PC-9 (cell line): ENCODE data around the gene C17orf75. TPM values are rescaled to one million over a fixed set of nuclear protein-coding genes. Genes with fewer than 3 reads are reported as not detected.

ENCODE experiments used
- BruUV-seq: library from RNA; stranded (reverse); fragments of 400-500 nt; replicated peaks from 2 replicates; lab custom pipeline; 2021; lab: Mats Ljungman, UMichigan
- CTCF ChIA-PET: fragments of 300-600 bp; sonication (Branson Sonifier 250); formaldehyde crosslinking; loops from one replicate; lab custom pipeline; 2022; ENCODE audit warnings: antibody characterized with exemption; lab: Charles Lee
- POLR2A ChIA-PET: fragments of 300-600 bp; sonication (Branson Sonifier 250); formaldehyde crosslinking; loops from one replicate; lab custom pipeline; 2022; ENCODE audit warnings: antibody characterized with exemption; ENCODE audit not compliant: unreplicated experiment; lab: Charles Lee
- DNase-seq, 2 experiments: peaks; one replicate each; pipeline versions ENCODE4 v3.0.0 to v3.0.0-alpha.2; 2015 to 2022; ENCODE audit warnings: mixed read lengths in 1 of 2
- H2AFZ ChIP-seq: fragments of 200-600 bp; sonication (generic); 2 replicates; pipeline ENCODE4 v1.8.1; 2017; ENCODE audit warnings: antibody characterized with exemption
- H3F3A ChIP-seq: fragments of 200-600 bp; sonication (generic); 2 replicates; pipeline ENCODE4 v1.8.1; 2017; ENCODE audit warnings: antibody characterized with exemption, mild to moderate bottlenecking, low read depth; ENCODE audit not compliant: insufficient read depth
- H3K27ac ChIP-seq: fragments of 200-600 bp; sonication (generic); 2 replicates; pipeline ENCODE4 v1.6.1; 2016; ENCODE audit warnings: mixed run types
- H3K27me3 ChIP-seq: fragments of 200-600 bp; sonication (generic); 2 replicates; pipeline ENCODE4 v1.6.1; 2016; ENCODE audit warnings: low read depth, mixed run types; ENCODE audit not compliant: insufficient read depth
- H3K36me3 ChIP-seq: fragments of 200-600 bp; sonication (generic); 2 replicates; pipeline ENCODE4 v1.6.1; 2016; ENCODE audit warnings: low read depth, mixed run types
- H3K4me1 ChIP-seq: fragments of 200-600 bp; sonication (generic); replicated peaks from 2 replicates; pipeline ENCODE4 v1.6.1; 2016; ENCODE audit warnings: mixed run types; ENCODE audit not compliant: insufficient read depth
- H3K4me2 ChIP-seq: fragments of 200-600 bp; sonication (generic); 2 replicates; pipeline ENCODE4 v1.6.1; 2017; ENCODE audit warnings: mixed run types
- H3K4me3 ChIP-seq: fragments of 200-600 bp; sonication (generic); 2 replicates; pipeline ENCODE4 v1.6.1; 2016; ENCODE audit warnings: mixed run types
- H3K79me2 ChIP-seq: fragments of 200-600 bp; sonication (generic); 2 replicates; pipeline ENCODE4 v1.6.1; 2017; ENCODE audit warnings: low read depth, mixed run types
- H3K9me2 ChIP-seq: fragments of 200-600 bp; sonication (generic); 2 replicates; pipeline ENCODE4 v1.8.1; 2017; ENCODE audit warnings: mild to moderate bottlenecking; ENCODE audit not compliant: insufficient read depth
- H3K9me3 ChIP-seq: fragments of 200-600 bp; sonication (generic); 2 replicates; pipeline ENCODE4 v1.8.1; 2016; ENCODE audit warnings: low read depth; ENCODE audit not compliant: insufficient read depth
- H4K20me1 ChIP-seq: fragments of 200-600 bp; sonication (generic); 2 replicates; pipeline ENCODE4 v1.8.1; 2017; ENCODE audit not compliant: insufficient read depth
- EZH2 ChIP-seq: fragments of 200-600 bp; sonication (generic); IDR thresholded peaks from 2 replicates; pipeline ENCODE4 v1.8.0; 2017; ENCODE audit warnings: antibody characterized with exemption, low read depth
- intact Hi-C: fragments of 100-400 bp; cut with micrococcal nuclease; formaldehyde crosslinking; loops from one replicate; pipeline ENCODE4 v1.10.0; 2022; ENCODE audit not compliant: unreplicated experiment
- total RNA-seq: library from RNA; stranded (reverse); gene quantifications from 2 replicates; pipeline ENCODE4 v1.2.3, GENCODE V29; 2021
- TF ChIP-seq, protein P1 (sequence below): fragments of 200-600 bp; sonication (generic); conservative IDR thresholded peaks from 2 replicates; pipeline ENCODE4 v1.6.1; 2017; ENCODE audit warnings: mixed run types, antibody characterized with exemption, mild to moderate bottlenecking, moderate library complexity

Gene C17orf75
- total RNA-seq, 1 experiment from 2014 or later: 33.3 TPM

- Histone ChIP-seq H4K20me1 (no peaks in the 10 kb centered on the region), H3K79me2 (no peaks in the 10 kb centered on the region), H3K4me3 (no peak overlapping the region), H3K27ac (no peak overlapping the region), H3F3A (no peaks in the 10 kb centered on the region), H2AFZ (no peak overlapping the region), H3K27me3 (0 out of 2 replicates have a peak, but pooled peaks cover 6% of the 10 kb centered on the region), H3K9me3 (no peaks in the 10 kb centered on the region), H3K4me2 (no peak overlapping the region), H3K9me2 (no peaks in the 10 kb centered on the region), H3K4me1 (no peaks in the 10 kb centered on the region), H3K36me3 (no peaks in the 10 kb centered on the region)
- intact Hi-C loops: no loop called here
- DNase-seq: no peak
- ChIA-PET CTCF (interaction anchor here (0.6 kb wide), 1 partner anchor 178 kb away, joined by 5 read pairs; no protein-coding TSS in a partner anchor), POLR2A (no interaction called here)
- no TSS peak for BruUV-seq
- TF ChIP-seq, protein P1, sequence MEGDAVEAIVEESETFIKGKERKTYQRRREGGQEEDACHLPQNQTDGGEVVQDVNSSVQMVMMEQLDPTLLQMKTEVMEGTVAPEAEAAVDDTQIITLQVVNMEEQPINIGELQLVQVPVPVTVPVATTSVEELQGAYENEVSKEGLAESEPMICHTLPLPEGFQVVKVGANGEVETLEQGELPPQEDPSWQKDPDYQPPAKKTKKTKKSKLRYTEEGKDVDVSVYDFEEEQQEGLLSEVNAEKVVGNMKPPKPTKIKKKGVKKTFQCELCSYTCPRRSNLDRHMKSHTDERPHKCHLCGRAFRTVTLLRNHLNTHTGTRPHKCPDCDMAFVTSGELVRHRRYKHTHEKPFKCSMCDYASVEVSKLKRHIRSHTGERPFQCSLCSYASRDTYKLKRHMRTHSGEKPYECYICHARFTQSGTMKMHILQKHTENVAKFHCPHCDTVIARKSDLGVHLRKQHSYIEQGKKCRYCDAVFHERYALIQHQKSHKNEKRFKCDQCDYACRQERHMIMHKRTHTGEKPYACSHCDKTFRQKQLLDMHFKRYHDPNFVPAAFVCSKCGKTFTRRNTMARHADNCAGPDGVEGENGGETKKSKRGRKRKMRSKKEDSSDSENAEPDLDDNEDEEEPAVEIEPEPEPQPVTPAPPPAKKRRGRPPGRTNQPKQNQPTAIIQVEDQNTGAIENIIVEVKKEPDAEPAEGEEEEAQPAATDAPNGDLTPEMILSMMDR: no peak
- no peak for TF ChIP-seq EZH2
These were observed 44.1 kb downstream of the C17orf75 start for GRCh38 chr17:32297860-32298259.

DNA sequence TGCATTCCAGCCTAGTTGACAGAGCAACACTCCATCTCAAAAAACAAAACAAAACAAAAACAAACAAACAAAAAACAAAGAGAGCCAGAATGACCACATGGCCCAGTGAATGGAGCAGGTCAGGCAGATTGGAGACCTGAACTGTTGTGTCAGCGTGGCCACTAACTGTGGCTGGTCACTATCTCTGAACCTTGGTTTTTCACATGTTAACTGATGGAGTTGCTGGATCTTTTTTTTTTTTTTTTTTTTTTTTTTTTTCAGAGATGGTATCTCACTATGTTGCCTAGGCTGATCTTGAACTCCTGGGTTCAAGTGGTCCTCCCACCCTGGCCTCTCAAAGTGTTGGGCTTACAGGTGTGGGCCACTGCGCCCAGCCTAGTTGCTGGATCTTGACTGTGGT lies 44.5 kb downstream of the C17orf75 start:
- intact Hi-C loops: no loop called here
- Histone ChIP-seq H3K27me3 (0 out of 2 replicates have a peak, but pooled peaks cover 6% of the 10 kb centered on the region), H2AFZ (no peak overlapping the region), H3K27ac (no peak overlapping the region), H3K4me3 (no peak overlapping the region), H3K9me2 (no peaks in the 10 kb centered on the region), H3F3A (no peaks in the 10 kb centered on the region), H3K9me3 (no peaks in the 10 kb centered on the region), H3K4me2 (no peak overlapping the region), H3K79me2 (no peaks in the 10 kb centered on the region), H4K20me1 (no peaks in the 10 kb centered on the region), H3K4me1 (no peaks in the 10 kb centered on the region), H3K36me3 (no peaks in the 10 kb centered on the region)
- TF ChIP-seq EZH2: no peak
- TF ChIP-seq, protein P1: no peak
- ChIA-PET POLR2A (no interaction called here), CTCF (interaction anchor here (0.6 kb wide), 1 partner anchor 178 kb away, joined by 5 read pairs; no protein-coding TSS in a partner anchor)
- BruUV-seq: no TSS peak
- no peak for DNase-seq

- ChIA-PET CTCF (no interaction called here), POLR2A (no interaction called here)
- Histone ChIP-seq H4K20me1 (no peaks in the 10 kb centered on the region), H3K9me2 (no peaks in the 10 kb centered on the region), H3K36me3 (no peaks in the 10 kb centered on the region), H3K4me1 (no peaks in the 10 kb centered on the region), H3K9me3 (no peaks in the 10 kb centered on the region), H3K27ac (no peak overlapping the region), H3K4me2 (no peak overlapping the region), H3K4me3 (no peak overlapping the region), H3K79me2 (no peaks in the 10 kb centered on the region), H3K27me3 (no peaks in the 10 kb centered on the region), H3F3A (no peaks in the 10 kb centered on the region), H2AFZ (no peak overlapping the region)
- no peak for DNase-seq
- TF ChIP-seq, protein P1: no peak
- TF ChIP-seq EZH2: no peak
- intact Hi-C loops: no loop called here
- no TSS peak for BruUV-seq
These were observed 49.9 kb downstream of the C17orf75 start for GRCh38 chr17:32292094-32292493.
